Measurements from ENCODE around the gene FUS. TPM values are rescaled to one million over a fixed set of nuclear protein-coding genes. Genes with fewer than 3 reads are reported as not detected.

Gene FUS
- total and polyA plus RNA-seq, 2 of the 13 experiments (the other 11 are each of a cell fraction or from before 2014, with no cell fraction given): 68.1 to 168 TPM

DNA sequence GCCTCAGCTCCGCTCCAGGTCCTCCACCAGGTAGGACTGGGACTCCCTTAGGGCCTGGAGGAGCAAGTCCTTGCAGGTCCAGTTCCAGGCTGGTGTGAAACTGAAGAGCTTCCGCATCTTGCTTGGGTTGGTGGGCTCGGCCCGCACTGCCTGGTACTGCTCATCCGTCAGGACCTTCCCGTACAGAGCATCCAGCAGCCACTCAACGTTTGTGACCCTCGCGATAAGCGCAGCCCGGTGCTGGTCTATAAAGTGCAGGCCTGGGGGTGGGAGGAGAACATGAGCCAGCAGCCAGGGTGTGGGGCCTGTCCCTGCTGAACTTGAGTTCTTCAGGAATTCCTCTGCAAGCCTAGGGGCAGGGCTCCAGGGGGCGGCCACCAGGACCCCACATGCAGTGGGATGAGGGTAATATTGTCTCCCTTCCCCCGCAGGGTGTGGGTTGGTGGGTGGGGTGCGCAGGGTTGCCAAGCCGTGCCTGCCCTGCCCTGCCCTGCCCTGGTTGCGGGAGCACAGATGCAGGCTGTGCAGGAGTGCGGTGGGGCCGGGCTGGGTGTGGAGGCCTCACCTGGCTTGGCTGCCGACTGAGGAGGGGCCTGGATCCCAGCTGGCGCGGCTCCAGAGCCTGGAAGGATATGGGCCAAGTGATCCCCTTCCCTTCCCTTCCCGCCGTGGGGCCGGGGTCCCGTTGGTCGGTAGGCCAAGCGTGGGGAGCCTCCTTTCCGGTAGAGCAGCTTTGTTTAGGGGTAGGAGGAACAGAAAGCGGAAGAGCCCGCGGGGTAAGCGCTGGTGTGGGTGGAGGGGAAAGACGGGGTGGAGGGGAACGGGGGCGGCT is 21.9 kb downstream of the FUS start (continued):
- TF ChIP-seq GLI4 (CRISPR knock-in tag; IDR thresholded peaks at IDR 0.05; ENCODE audit: borderline replicate concordance): no peak
- no peak for TF ChIP-seq ZNF816 (CRISPR knock-in tag; IDR thresholded peaks at IDR 0.05; ENCODE audit: borderline replicate concordance)
- TF ChIP-seq ZNF382 (CRISPR knock-in tag; IDR thresholded peaks at IDR 0.05; ENCODE audit: borderline replicate concordance): no peak

DNA sequence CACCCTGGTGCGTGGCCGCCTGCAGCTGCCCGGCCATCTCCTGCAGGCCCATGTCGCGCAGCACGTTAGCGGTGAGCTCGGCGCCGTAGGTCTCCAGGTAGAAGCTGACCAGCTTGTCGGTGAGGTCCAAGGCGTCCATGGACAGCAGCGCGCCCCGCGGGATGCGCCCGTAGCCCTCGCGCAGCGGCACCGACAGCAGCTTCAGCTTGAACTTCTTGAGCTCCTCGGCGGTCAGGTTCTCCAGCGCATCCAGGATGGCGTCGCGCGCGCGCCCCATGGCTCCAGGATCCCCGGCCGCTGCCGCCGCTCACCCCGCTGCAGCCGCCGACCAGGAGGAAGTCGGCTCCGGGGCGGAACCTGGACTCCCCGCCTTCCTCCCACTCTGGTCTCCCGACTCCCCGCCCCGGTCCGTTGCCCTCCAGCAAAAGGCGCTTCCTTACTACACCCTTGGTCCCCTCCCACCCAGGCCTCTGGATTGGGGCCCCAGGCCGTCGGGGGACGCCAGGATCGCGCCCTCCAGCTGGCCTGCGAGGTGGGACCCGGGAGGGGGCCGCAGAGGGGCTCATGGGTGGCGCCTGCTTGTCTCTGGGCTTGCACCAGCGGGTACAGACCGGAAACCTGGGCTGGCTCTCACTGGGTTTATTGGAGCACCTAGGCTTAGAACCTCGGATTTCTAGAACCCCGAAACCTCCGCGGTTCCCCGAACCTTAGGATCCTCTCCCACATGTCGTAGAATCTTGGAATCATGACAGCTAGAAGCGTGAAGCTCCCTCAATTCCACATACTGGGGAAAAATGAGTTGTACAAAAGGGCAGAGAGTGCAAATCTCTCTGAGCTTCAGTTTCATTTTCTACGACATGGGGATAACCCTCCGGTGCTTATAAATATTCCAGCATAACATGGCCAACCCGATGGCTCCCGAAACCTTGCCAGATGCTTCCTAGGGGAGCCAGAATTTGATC is 22.8 kb downstream of the FUS start, which contains the start of gene PYCARD:
PYCARD (minus strand) TSS at position 347 of the 962 bp plus-strand sequence; CDS start at position 277, 70 bp downstream.
- Histone ChIP-seq H3K9ac (ENCODE audit: insufficient read depth, low read depth, low read length) (peak within 1 kb of the TSS; percentile 54), H2AFZ (ENCODE audit: low read length) (no peak within 1 kb of the TSS), H3K4me3 (replicated peaks in 1 of 3; ENCODE audit: insufficient read depth in 1 of 3, low read depth in 2 of 3, low read length in 3 of 3) (peak within 1 kb of the TSS; percentile 61 to 77 (median 61)), H3K4me2 (ENCODE audit: low read depth, low read length) (peak within 1 kb of the TSS; percentile 92), H3K27ac (ENCODE audit: extremely low read length, insufficient read depth, low read length) (no peak within 1 kb of the TSS), H3K9me3 (ENCODE audit: low read length) (no peaks in the 10 kb centered on the region), H3K79me2 (ENCODE audit: insufficient read depth, low read length) (no peaks in the 10 kb centered on the region), H3K27me3 (ENCODE audit: control insufficient read depth in 1 of 2, insufficient read depth in 2 of 2, low read length in 2 of 2) (peaks cover 0 to 35% of the 10 kb centered on the region in 2 experiments; a peak in 4 of 5 replicates), H4K20me1 (ENCODE audit: insufficient read depth, low read length) (no peaks in the 10 kb centered on the region), H3K36me3 (replicated peaks in 1 of 2; ENCODE audit: control insufficient read depth in 1 of 2, insufficient read depth in 2 of 2, low read length in 2 of 2) (no peaks in the 10 kb centered on the region), H3K4me1 (ENCODE audit: insufficient read depth, low read length) (peaks cover 57% of the 10 kb centered on the region)
- DNase-seq (ENCODE audit: low spot score) (no peak), ATAC-seq (peak; percentile 23), FAIRE-seq (no peak)
- no TSS peak for BruUV-seq (replicated peaks)
- POLR2A ChIA-PET: interaction anchor here (0.7 to 2.9 kb wide), 5 partner anchors 8 to 257 kb away, joined by 3 to 34 read pairs (median 5); partner anchors contain the start of genes FUS and KAT8
- 38% methylated on average over 26 of the region's 69 CpGs for WGBS (ENCODE audit: low lambda C conversion rate)
- CTCF ChIA-PET (ENCODE audit: low intra/inter-chr PET ratio, low total read pairs): no interaction called here
- in situ Hi-C loops (cut with HindIII; ENCODE audit: extremely low pct_ligation_motif_present, low pct_unique_long_range_greater_than_20kb) (loop anchor here (25.0 kb wide), 2 partner anchors 235 to 660 kb away; partner anchors contain the start of genes COX6A2, ZNF267 and ZNF843), intact Hi-C loops (cut with micrococcal nuclease; ENCODE audit: unreplicated experiment) (loop anchor here (5.0 kb wide), 1 partner anchor 240 kb away; the partner anchor contains the start of gene ZNF843)
- TF ChIP-seq ZBTB8A (CRISPR knock-in tag; IDR thresholded peaks at IDR 0.05; ENCODE audit: borderline replicate concordance, low read depth): no peak
- TF ChIP-seq, protein P1, sequence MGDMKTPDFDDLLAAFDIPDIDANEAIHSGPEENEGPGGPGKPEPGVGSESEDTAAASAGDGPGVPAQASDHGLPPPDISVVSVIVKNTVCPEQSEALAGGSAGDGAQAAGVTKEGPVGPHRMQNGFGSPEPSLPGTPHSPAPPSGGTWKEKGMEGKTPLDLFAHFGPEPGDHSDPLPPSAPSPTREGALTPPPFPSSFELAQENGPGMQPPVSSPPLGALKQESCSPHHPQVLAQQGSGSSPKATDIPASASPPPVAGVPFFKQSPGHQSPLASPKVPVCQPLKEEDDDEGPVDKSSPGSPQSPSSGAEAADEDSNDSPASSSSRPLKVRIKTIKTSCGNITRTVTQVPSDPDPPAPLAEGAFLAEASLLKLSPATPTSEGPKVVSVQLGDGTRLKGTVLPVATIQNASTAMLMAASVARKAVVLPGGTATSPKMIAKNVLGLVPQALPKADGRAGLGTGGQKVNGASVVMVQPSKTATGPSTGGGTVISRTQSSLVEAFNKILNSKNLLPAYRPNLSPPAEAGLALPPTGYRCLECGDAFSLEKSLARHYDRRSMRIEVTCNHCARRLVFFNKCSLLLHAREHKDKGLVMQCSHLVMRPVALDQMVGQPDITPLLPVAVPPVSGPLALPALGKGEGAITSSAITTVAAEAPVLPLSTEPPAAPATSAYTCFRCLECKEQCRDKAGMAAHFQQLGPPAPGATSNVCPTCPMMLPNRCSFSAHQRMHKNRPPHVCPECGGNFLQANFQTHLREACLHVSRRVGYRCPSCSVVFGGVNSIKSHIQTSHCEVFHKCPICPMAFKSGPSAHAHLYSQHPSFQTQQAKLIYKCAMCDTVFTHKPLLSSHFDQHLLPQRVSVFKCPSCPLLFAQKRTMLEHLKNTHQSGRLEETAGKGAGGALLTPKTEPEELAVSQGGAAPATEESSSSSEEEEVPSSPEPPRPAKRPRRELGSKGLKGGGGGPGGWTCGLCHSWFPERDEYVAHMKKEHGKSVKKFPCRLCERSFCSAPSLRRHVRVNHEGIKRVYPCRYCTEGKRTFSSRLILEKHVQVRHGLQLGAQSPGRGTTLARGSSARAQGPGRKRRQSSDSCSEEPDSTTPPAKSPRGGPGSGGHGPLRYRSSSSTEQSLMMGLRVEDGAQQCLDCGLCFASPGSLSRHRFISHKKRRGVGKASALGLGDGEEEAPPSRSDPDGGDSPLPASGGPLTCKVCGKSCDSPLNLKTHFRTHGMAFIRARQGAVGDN (CRISPR knock-in tag; IDR thresholded peaks at IDR 0.05): peak; percentile 74
- peak; percentile 54 for TF ChIP-seq PHF8 (CRISPR knock-in tag; IDR thresholded peaks at IDR 0.05)
- peak; percentile 59; the same call in 1 of the 2 replicates for TF ChIP-seq ZNF547 (CRISPR knock-in tag; IDR thresholded peaks at IDR 0.05)
- 0 out of 2 replicates have a peak, but pooled peaks have one; percentile 53 for TF ChIP-seq ZNF747 (CRISPR knock-in tag; IDR thresholded peaks at IDR 0.05; ENCODE audit: borderline replicate concordance)

All from HepG2 (cell line).